Right forelimb (tissue), 1 donor: ENCODE results near the gene CDKN2B.
"Not testable (repeated sequence)": the region's sequence is repeated elsewhere in the genome, so short reads cannot be mapped to it uniquely, and the experiment has no call there.

Experiments
- DNase-seq: peaks from one replicate; pipeline ENCODE4 v3.0.0-alpha.2; 2018

The CDKN2B gene

DNA sequence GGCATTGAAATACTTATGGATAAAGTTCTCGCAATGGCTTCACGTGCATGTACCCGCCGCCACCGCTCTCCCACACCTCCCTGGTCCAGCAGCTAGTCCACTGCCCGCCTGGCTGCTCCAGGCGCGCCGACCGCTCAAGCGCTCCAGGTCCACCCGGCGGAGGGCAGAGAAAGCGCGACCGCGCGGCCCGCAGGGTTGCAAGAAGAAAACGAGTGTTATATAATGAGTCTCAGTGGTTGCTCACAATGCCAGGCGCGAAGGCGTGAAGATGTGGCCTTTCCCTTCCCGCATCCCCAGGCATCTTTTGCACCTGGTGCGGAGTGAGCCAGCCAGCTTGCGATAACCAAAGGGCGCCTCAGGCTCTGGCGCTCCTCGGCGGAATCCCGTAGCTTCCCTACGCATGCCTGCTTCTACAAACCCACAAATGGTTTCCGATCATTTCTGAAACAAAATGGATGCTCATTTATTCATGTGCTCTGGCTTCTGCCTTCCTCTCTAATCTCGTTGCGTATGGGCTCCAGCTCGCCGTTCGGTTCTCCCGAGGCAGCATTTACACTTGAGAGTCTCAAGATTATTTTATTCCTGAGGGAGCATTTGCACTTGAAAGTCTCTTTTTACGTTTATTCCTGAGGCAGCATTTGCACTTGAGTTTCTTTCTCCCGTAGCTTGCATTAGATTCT, 40.6 kb downstream of the CDKN2B start:
- DNase-seq: no peak

- no peak for DNase-seq
Observed at GRCh38 chr9:21967702-21968101, 41.4 kb downstream of the CDKN2B start.

DNA sequence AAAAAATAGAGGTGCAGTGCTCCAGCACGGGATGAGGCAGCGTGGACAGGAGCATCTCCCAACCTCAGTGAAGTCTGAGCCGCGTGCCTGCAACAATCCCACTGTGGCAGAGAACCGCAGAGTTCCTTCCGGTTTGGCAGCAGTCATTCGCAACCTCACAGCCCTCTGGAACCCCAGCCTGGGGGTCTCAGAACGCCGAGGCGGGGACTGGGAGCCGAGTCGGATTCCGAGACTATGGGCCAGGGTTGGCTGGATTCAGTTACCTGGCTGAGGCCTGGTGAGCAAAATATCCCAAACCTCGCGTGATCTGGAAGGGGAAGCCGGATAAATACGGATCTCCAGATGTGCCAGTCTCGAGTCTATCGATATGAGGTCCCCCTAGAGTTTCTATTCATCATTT, 41.9 kb downstream of the CDKN2B start:
- no peak for DNase-seq

DNA sequence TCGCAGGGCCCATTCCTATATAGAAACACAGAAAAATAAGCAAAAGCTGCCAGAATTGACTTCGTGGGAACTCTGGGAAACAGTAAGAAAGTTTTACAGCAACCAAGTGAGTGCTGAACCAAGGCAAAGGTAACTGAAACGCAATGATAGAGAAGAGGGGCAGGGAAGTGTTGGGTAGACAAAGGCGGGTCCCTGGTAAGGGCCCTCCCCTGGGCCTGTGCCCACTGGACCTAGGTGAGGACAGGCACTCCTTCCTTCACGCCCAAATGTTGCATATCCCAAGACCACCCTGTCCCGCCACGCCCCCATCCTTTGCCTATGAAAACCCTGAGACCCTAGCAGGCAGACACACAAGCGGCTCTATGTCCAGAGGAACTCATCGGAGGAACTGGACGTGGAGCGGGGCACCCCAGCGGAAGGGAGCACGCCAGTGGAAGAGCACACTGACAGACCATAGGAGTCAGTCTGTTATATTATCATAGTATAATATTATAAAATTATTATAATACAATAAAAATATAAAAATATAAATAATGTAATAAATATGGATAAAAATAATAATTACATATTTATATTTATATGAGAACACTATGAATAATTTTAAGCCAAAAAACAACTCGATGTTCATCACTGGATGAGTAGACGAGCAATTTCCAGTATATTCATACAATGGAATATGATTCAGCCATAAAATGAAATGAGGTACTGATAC, 42.8 kb downstream of the CDKN2B start:
- DNase-seq: no peak

DNA sequence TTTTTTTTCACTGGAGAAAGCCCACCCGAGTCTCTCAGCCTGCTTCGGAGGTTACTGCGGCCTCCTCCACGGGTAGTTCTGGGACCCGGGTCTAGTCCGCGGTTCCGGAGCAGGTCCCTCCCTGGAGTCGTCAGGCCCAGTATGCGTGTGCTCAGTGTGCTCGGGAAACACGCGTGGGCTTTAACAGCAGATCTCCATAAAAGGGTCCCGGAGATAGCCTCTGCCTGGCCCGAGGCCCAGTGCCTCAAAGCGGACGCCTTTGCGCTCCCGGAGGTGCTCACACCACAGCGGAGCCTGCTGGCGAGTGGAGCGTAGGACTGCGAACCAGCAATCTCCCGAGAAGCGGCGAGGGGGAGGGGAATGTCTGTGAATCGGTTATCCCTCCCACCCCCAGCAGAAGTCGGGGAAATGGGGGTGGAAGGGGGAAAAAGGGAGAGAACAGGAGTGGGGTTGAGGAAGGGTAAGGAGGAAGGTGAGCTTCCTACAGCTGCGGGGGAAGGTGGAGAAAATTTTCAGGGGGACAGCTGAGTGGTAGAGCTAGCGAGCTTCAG, 43.6 kb downstream of the CDKN2B start:
- DNase-seq: peak; percentile 47

- DNase-seq: peak; percentile 53
Observed at GRCh38 chr9:21964925-21965385, 44.1 kb downstream of the CDKN2B start.

- DNase-seq: no peak
Observed at GRCh38 chr9:21961569-21961968, 47.5 kb downstream of the CDKN2B start.

DNA sequence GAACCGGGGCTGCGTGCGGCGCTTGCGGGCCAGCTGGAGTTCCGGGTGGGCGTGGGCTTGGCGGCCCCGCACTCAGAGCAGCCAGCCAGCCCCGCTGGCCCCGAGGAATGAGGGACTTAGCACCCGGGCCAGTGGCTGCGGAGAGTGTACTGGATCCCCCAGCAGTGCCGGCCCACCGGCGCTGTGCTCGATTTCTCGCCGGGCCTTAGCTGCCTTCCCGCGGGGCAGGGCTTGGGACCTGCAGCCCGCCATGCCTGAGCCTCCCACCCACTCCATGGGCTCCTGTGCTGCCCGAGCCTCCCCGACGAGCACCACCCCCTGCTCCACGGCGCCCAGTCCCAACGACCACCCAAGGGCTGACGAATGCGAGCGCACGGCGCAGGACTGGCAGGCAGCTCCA, 49.8 kb downstream of the CDKN2B start:
- DNase-seq: not testable (repeated sequence)

- DNase-seq: no peak
Observed at GRCh38 chr9:21958833-21959232, 50.3 kb downstream of the CDKN2B start.
